Femur (tissue), 1 donor: Measurements from ENCODE around the gene CDKAL1.

Source experiments
- DNase-seq: peaks from one replicate; pipeline ENCODE4 v3.0.0-alpha.2; 2017

Gene CDKAL1

GRCh38 chr6:21198032-21198640, 663.9 kb downstream of the CDKAL1 start:
- no peak for DNase-seq

- no peak for DNase-seq
Measured at GRCh38 chr6:21199262-21199661, 665.0 kb downstream of the CDKAL1 start.

- no peak for DNase-seq
Measured at GRCh38 chr6:21200134-21200870, 666.0 kb downstream of the CDKAL1 start.

GRCh38 chr6:21201187-21201586, 666.9 kb downstream of the CDKAL1 start:
- DNase-seq, result no peak

GRCh38 chr6:21201637-21202350, 667.5 kb downstream of the CDKAL1 start:
- DNase-seq, result no peak

GRCh38 chr6:21202521-21202920, 668.3 kb downstream of the CDKAL1 start:
- DNase-seq, result no peak

GRCh38 chr6:21204951-21205350, 670.7 kb downstream of the CDKAL1 start:
- DNase-seq, result no peak

- DNase-seq, result no peak
Measured at GRCh38 chr6:21208081-21208795, 674.0 kb downstream of the CDKAL1 start.

- no peak for DNase-seq
Measured at GRCh38 chr6:21208796-21209186, 674.5 kb downstream of the CDKAL1 start.

GRCh38 chr6:21213492-21213891, 679.2 kb downstream of the CDKAL1 start:
- DNase-seq, result no peak

- no peak for DNase-seq
Measured at GRCh38 chr6:21214738-21215448, 680.6 kb downstream of the CDKAL1 start.

GRCh38 chr6:21219241-21219640, 685.0 kb downstream of the CDKAL1 start:
- DNase-seq, result no peak

- no peak for DNase-seq
Measured at GRCh38 chr6:21219856-21220255, 685.6 kb downstream of the CDKAL1 start.

- DNase-seq, result no peak
Measured at GRCh38 chr6:21220271-21220987, 686.2 kb downstream of the CDKAL1 start.

GRCh38 chr6:21222656-21223055, 688.4 kb downstream of the CDKAL1 start:
- DNase-seq, result no peak

GRCh38 chr6:21225912-21226311, 691.7 kb downstream of the CDKAL1 start:
- no peak for DNase-seq

GRCh38 chr6:21227486-21227885, 693.2 kb downstream of the CDKAL1 start:
- DNase-seq, result no peak

- no peak for DNase-seq
Measured at GRCh38 chr6:21228411-21228810, 694.2 kb downstream of the CDKAL1 start.

- no peak for DNase-seq
Measured at GRCh38 chr6:21228876-21229460, 694.7 kb downstream of the CDKAL1 start.

- no peak for DNase-seq
Measured at GRCh38 chr6:21230536-21230935, 696.3 kb downstream of the CDKAL1 start.

- DNase-seq, result no peak
Measured at GRCh38 chr6:21235162-21235561, 700.9 kb downstream of the CDKAL1 start.

GRCh38 chr6:21238208-21238607, 704.0 kb downstream of the CDKAL1 start:
- DNase-seq, result no peak
